Activated CD8-positive, alpha-beta memory T cell treated with anti-CD3 and anti-CD28 coated beads, Interleukin-2, amount 10 ng/mL, durations not matched to agents 7 days and 5 days (primary cell): ENCODE data around the gene LRBA. TPM values are rescaled to one million over a fixed set of nuclear protein-coding genes. Genes with fewer than 3 reads are reported as not detected.
"Not testable (repeated sequence)": the region's sequence is repeated elsewhere in the genome, so short reads cannot be mapped to it uniquely, and the experiment has no call there.

ENCODE experiments used
- ATAC-seq: fragments of 150-1000 bp; cut with Tn5 transposase; one replicate; pipeline ENCODE4 v1.10.0; 2021; ENCODE audit warnings: moderate library complexity
- CTCF ChIA-PET: fragments of 350-600 bp; sonication (Branson Sonifier 250); formaldehyde crosslinking; loops from one replicate; lab custom pipeline; 2021; ENCODE audit warnings: antibody characterized with exemption; lab: Charles Lee
- DNase-seq: peaks from one replicate; pipeline ENCODE4 v3.0.0-alpha.2; 2020
- H3K27ac Mint-ChIP-seq: one replicate; pipeline ENCODE4 v1.8.0; 2021; ENCODE audit warnings: mild to moderate bottlenecking, mixed read lengths
- H3K27me3 Mint-ChIP-seq: one replicate; pipeline ENCODE4 v1.8.0; 2021; ENCODE audit warnings: mixed read lengths
- H3K36me3 Mint-ChIP-seq: one replicate; pipeline ENCODE4 v1.8.0; 2021; ENCODE audit warnings: mild to moderate bottlenecking, mixed read lengths
- H3K4me1 Mint-ChIP-seq: one replicate; pipeline ENCODE4 v1.8.0; 2021; ENCODE audit warnings: mixed read lengths
- H3K4me3 Mint-ChIP-seq: one replicate; pipeline ENCODE4 v1.8.0; 2021; ENCODE audit warnings: mild to moderate bottlenecking, moderate library complexity, mixed read lengths
- H3K9me3 Mint-ChIP-seq: one replicate; pipeline ENCODE4 v1.8.0; 2022; ENCODE audit warnings: low read depth, mixed read lengths
- total RNA-seq, 2 experiments: library from RNA; stranded (reverse); gene quantifications; one replicate each; pipeline ENCODE4 v1.2.3, GENCODE V29; 2021

Gene LRBA
- total RNA-seq, 2 experiments from 2014 or later = 59.2 to 60.2 TPM

- H3K4me1 Mint-ChIP-seq = peaks cover 14% of the 10 kb centered on the region
- H3K27ac Mint-ChIP-seq = no peak overlapping the region
- peaks cover 19% of the 10 kb centered on the region for H3K9me3 Mint-ChIP-seq
Measured at GRCh38 chr4:150960818-150961217, 54.3 kb downstream of the LRBA start.

GRCh38 chr4:150960079-150960478, 55.0 kb downstream of the LRBA start:
- Mint-ChIP-seq H3K27me3 (no peaks in the 10 kb centered on the region), H3K4me1 (peaks cover 14% of the 10 kb centered on the region), H3K27ac (no peak overlapping the region), H3K4me3 (no peak overlapping the region), H3K36me3 (peaks cover 39% of the 10 kb centered on the region), H3K9me3 (peaks cover 18% of the 10 kb centered on the region)
- ATAC-seq (no peak), DNase-seq (no peak)
- CTCF ChIA-PET = interaction anchor here (0.8 to 1.0 kb wide), 2 partner anchors 92 to 366 kb away, joined by 3 read pairs; no protein-coding TSS in a partner anchor

More at GRCh38 chr4:150960818-150961217, 54.3 kb downstream of the LRBA start:
- peak; percentile 45 for ATAC-seq
- CTCF ChIA-PET = interaction anchor here (0.8 to 2.3 kb wide), 5 partner anchors 10 to 367 kb away, joined by 3 to 13 read pairs (median 4); no protein-coding TSS in a partner anchor
- peaks cover 37% of the 10 kb centered on the region for H3K36me3 Mint-ChIP-seq
- H3K4me3 Mint-ChIP-seq = no peak overlapping the region
- DNase-seq = peak; percentile 62
- H3K27me3 Mint-ChIP-seq = no peaks in the 10 kb centered on the region

- H3K9me3 Mint-ChIP-seq = peaks cover 18% of the 10 kb centered on the region
- H3K36me3 Mint-ChIP-seq = peaks cover 40% of the 10 kb centered on the region
- H3K27me3 Mint-ChIP-seq, H3K27ac Mint-ChIP-seq, DNase-seq, CTCF ChIA-PET, H3K4me3 Mint-ChIP-seq, ATAC-seq: not testable (repeated sequence)
- H3K4me1 Mint-ChIP-seq = peaks cover 14% of the 10 kb centered on the region
Measured at GRCh38 chr4:150957981-150958380, 57.1 kb downstream of the LRBA start.

- Mint-ChIP-seq H3K9me3 (peaks cover 18% of the 10 kb centered on the region), H3K36me3 (peaks cover 46% of the 10 kb centered on the region), H3K4me1 (peaks cover 18% of the 10 kb centered on the region)
- DNase-seq, ATAC-seq, H3K4me3 Mint-ChIP-seq, CTCF ChIA-PET, H3K27me3 Mint-ChIP-seq, H3K27ac Mint-ChIP-seq: not testable (repeated sequence)
Measured at GRCh38 chr4:150957095-150957494, 58.0 kb downstream of the LRBA start.

- H3K27ac Mint-ChIP-seq, CTCF ChIA-PET, DNase-seq, ATAC-seq, H3K4me3 Mint-ChIP-seq, H3K27me3 Mint-ChIP-seq: not testable (repeated sequence)
- Mint-ChIP-seq H3K4me1 (peaks cover 12% of the 10 kb centered on the region), H3K36me3 (peaks cover 46% of the 10 kb centered on the region), H3K9me3 (peaks cover 19% of the 10 kb centered on the region)
Measured at GRCh38 chr4:150953916-150954315, 61.2 kb downstream of the LRBA start.

- H3K4me3 Mint-ChIP-seq = peak overlapping the region; percentile 35
Measured at GRCh38 chr4:150952167-150952845, 62.8 kb downstream of the LRBA start.

GRCh38 chr4:150950657-150951288, 64.3 kb downstream of the LRBA start:
- H3K4me1 Mint-ChIP-seq = peaks cover 17% of the 10 kb centered on the region
- CTCF ChIA-PET = no interaction called here
- no peak overlapping the region for H3K4me3 Mint-ChIP-seq
- H3K36me3 Mint-ChIP-seq = peaks cover 23% of the 10 kb centered on the region
- no peaks in the 10 kb centered on the region for H3K27me3 Mint-ChIP-seq
- DNase-seq = no peak
- H3K27ac Mint-ChIP-seq = no peak overlapping the region
- H3K9me3 Mint-ChIP-seq = peaks cover 3% of the 10 kb centered on the region
- no peak for ATAC-seq

More at GRCh38 chr4:150952167-150952845, 62.8 kb downstream of the LRBA start:
- Mint-ChIP-seq H3K27me3 (no peaks in the 10 kb centered on the region), H3K9me3 (peaks cover 9% of the 10 kb centered on the region), H3K4me1 (peaks cover 12% of the 10 kb centered on the region), H3K36me3 (peaks cover 37% of the 10 kb centered on the region), H3K27ac (peak overlapping the region; percentile 1)
- CTCF ChIA-PET = no interaction called here
- DNase-seq (no peak), ATAC-seq (peak; percentile 33)

- no peak for ATAC-seq
- Mint-ChIP-seq H3K27me3 (no peaks in the 10 kb centered on the region), H3K4me3 (no peak overlapping the region), H3K27ac (no peak overlapping the region), H3K9me3 (peaks cover 2% of the 10 kb centered on the region), H3K36me3 (peaks cover 18% of the 10 kb centered on the region), H3K4me1 (peaks cover 17% of the 10 kb centered on the region)
- DNase-seq = no peak
- CTCF ChIA-PET = no interaction called here
Measured at GRCh38 chr4:150949943-150950342, 65.1 kb downstream of the LRBA start.

GRCh38 chr4:150949342-150949741, 65.7 kb downstream of the LRBA start:
- Mint-ChIP-seq H3K27me3 (no peaks in the 10 kb centered on the region), H3K9me3 (peaks cover 2% of the 10 kb centered on the region), H3K27ac (no peak overlapping the region), H3K4me1 (peaks cover 20% of the 10 kb centered on the region), H3K36me3 (peaks cover 18% of the 10 kb centered on the region), H3K4me3 (no peak overlapping the region)
- ATAC-seq (no peak), DNase-seq (no peak)
- CTCF ChIA-PET = no interaction called here

- peaks cover 23% of the 10 kb centered on the region for H3K4me1 Mint-ChIP-seq
- H3K4me3 Mint-ChIP-seq = no peak overlapping the region
- no peaks in the 10 kb centered on the region for H3K27me3 Mint-ChIP-seq
Measured at GRCh38 chr4:150948710-150949109, 66.4 kb downstream of the LRBA start.

GRCh38 chr4:150948074-150948473, 67.0 kb downstream of the LRBA start:
- Mint-ChIP-seq H3K4me3 (no peak overlapping the region), H3K9me3 (peaks cover 2% of the 10 kb centered on the region), H3K36me3 (peaks cover 18% of the 10 kb centered on the region), H3K4me1 (peaks cover 25% of the 10 kb centered on the region), H3K27me3 (no peaks in the 10 kb centered on the region), H3K27ac (no peak overlapping the region)
- CTCF ChIA-PET = no interaction called here
- no peak for ATAC-seq
- DNase-seq = no peak

More at GRCh38 chr4:150948710-150949109, 66.4 kb downstream of the LRBA start:
- no peak for ATAC-seq
- CTCF ChIA-PET = no interaction called here
- Mint-ChIP-seq H3K36me3 (peaks cover 18% of the 10 kb centered on the region), H3K9me3 (peaks cover 2% of the 10 kb centered on the region), H3K27ac (no peak overlapping the region)
- DNase-seq = no peak

GRCh38 chr4:150944660-150945059, 70.4 kb downstream of the LRBA start:
- Mint-ChIP-seq H3K4me1 (peaks cover 17% of the 10 kb centered on the region), H3K4me3 (no peak overlapping the region), H3K27me3 (no peaks in the 10 kb centered on the region), H3K36me3 (peaks cover 11% of the 10 kb centered on the region), H3K9me3 (peaks cover under 1% of the 10 kb centered on the region), H3K27ac (no peak overlapping the region)
- DNase-seq (no peak), ATAC-seq (no peak)
- CTCF ChIA-PET = interaction anchor here (1.1 kb wide), 1 partner anchor 17 kb away, joined by 4 read pairs; no protein-coding TSS in a partner anchor

- no peaks in the 10 kb centered on the region for H3K27me3 Mint-ChIP-seq
- peaks cover 11% of the 10 kb centered on the region for H3K36me3 Mint-ChIP-seq
- H3K27ac Mint-ChIP-seq = no peak overlapping the region
- no peak for DNase-seq
- no peak overlapping the region for H3K4me3 Mint-ChIP-seq
- H3K4me1 Mint-ChIP-seq = peaks cover 25% of the 10 kb centered on the region
- CTCF ChIA-PET = interaction anchor here (1.1 kb wide), 1 partner anchor 18 kb away, joined by 4 read pairs; no protein-coding TSS in a partner anchor
- H3K9me3 Mint-ChIP-seq = no peaks in the 10 kb centered on the region
- no peak for ATAC-seq
Measured at GRCh38 chr4:150943818-150944217, 71.3 kb downstream of the LRBA start.
